Adipocyte (in vitro differentiated cells): ENCODE measurements around the gene TMEM14C.

Source experiments
- DNase-seq: peaks from one replicate; pipeline ENCODE4 v3.0.0-alpha.2; 2015; ENCODE audit warnings: low read depth
- H3K27me3 ChIP-seq: replicated peaks from 2 replicates; pipeline ENCODE4 v1.7.0; 2013; ENCODE audit warnings: mild to moderate bottlenecking, low read length, moderate library complexity; ENCODE audit not compliant: control insufficient read depth, insufficient read depth
- H3K36me3 ChIP-seq: 2 replicates; pipeline ENCODE4 v1.7.0; 2013; ENCODE audit warnings: low read length, mild to moderate bottlenecking, moderate library complexity; ENCODE audit not compliant: control insufficient read depth, insufficient read depth, severe bottlenecking
- H3K4me1 ChIP-seq: 2 replicates; pipeline ENCODE4 v1.7.0; 2013; ENCODE audit warnings: mild to moderate bottlenecking, low read length, moderate library complexity; ENCODE audit not compliant: control insufficient read depth, insufficient read depth
- H3K4me3 ChIP-seq: 2 replicates; pipeline ENCODE4 v1.7.0; 2013; ENCODE audit warnings: mild to moderate bottlenecking, low read length, moderate library complexity
- H3K9ac ChIP-seq: 2 replicates; pipeline ENCODE4 v1.7.0; 2013; ENCODE audit warnings: mild to moderate bottlenecking, low read length, moderate library complexity
- H3K9me3 ChIP-seq: 2 replicates; pipeline ENCODE4 v1.7.0; 2013; ENCODE audit warnings: mild to moderate bottlenecking, low read length, moderate library complexity; ENCODE audit not compliant: control insufficient read depth

The TMEM14C gene

DNA sequence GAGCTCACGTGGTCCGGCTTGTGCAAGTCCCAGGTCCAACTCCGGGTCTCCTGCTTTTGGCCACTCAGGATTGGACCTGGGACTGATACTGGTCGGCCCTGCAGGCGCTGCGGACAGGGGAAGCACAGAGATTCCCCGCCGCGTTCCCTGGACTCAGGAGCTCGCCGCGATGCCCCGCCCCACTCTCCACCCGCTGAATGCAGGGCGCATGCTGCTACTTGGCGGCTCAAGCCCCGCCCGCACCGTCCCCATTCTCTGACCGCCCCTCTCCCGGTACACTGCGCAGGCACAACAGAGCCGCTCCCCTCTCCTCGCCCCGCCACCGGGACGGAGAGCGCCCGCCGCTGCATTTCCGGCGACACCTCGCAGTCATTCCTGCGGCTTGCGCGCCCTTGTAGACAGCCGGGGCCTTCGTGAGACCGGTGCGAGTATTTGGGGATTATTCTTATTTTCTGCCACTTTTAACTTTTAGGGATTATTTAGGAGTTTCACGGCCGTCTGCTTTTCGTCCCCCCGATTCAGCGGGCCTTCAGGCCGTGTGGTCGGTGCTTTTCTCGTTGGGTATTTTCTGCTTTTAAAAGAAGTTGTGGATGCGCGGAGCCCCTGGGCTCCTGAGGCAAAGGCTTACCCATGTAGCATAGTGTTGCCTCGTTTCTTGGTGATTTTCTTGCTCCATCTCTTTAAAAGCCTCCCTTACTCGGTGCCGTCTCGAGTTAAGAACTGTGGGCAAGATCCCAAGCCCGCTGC lies at the start of gene TMEM14C:
TSS of gene TMEM14C (plus strand) at position 251 of the 747 bp plus-strand sequence. CDS start 1,544 bp downstream, outside the sequence.
- H3K4me3 ChIP-seq, result peak within 1 kb of the TSS; percentile 98
- peaks cover 10% of the 10 kb centered on the region for H3K9me3 ChIP-seq
- H3K9ac ChIP-seq, result peak within 1 kb of the TSS; percentile 99
- DNase-seq, result peak; percentile 99
- peaks cover 25% of the 10 kb centered on the region for H3K36me3 ChIP-seq
- H3K27me3 ChIP-seq, result no peaks in the 10 kb centered on the region
- peaks cover 16% of the 10 kb centered on the region for H3K4me1 ChIP-seq

DNA sequence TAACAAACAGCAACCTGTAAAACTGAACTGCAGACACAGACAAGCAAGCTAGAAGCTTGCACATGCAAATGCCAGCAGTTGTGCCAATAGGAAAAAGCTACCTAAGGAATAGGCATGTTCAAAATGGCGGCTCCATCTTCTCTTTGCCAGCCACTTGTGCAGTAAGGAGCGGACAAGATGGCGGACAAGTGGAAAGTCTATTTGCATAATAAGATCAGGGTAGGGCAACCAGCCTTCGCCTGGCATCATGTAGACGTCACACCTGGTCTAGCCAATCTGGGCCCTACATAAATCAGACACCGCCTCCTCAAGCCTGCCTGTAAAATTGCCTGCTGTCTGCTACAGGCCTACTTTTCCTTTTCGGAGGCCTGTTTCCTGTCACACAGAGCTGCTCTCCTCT lies 46.5 kb upstream of the TMEM14C start:
- H3K27me3 ChIP-seq, result no peaks in the 10 kb centered on the region
- H3K4me1 ChIP-seq, result no peaks in the 10 kb centered on the region
- H3K9ac ChIP-seq, result no peak overlapping the region
- no peak for DNase-seq
- no peaks in the 10 kb centered on the region for H3K36me3 ChIP-seq
- no peaks in the 10 kb centered on the region for H3K9me3 ChIP-seq
- H3K4me3 ChIP-seq, result no peak overlapping the region

DNA sequence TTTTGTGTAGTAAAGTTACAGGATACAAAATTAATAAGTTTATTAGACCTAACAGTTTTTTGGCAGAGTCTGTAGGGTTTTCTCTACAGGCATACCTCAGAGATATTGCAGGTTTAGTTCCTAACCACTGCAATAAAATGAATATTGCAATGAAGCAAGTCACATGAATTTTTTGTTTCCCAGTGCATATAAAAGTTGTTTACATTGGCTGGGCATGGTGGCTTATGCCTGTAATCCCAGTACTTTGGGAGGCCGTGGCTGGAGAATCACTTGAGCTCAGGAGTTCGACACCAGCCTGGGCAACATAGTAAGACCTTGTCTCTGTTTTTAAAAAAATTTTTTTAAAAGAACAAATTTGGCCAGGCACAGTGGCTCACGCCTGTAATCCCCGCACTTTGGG lies 44.4 kb upstream of the TMEM14C start:
- no peak overlapping the region for H3K4me3 ChIP-seq
- H3K27me3 ChIP-seq, result no peaks in the 10 kb centered on the region
- no peak for DNase-seq
- no peak overlapping the region for H3K9ac ChIP-seq
- no peaks in the 10 kb centered on the region for H3K36me3 ChIP-seq
- no peaks in the 10 kb centered on the region for H3K9me3 ChIP-seq
- H3K4me1 ChIP-seq, result no peaks in the 10 kb centered on the region

DNA sequence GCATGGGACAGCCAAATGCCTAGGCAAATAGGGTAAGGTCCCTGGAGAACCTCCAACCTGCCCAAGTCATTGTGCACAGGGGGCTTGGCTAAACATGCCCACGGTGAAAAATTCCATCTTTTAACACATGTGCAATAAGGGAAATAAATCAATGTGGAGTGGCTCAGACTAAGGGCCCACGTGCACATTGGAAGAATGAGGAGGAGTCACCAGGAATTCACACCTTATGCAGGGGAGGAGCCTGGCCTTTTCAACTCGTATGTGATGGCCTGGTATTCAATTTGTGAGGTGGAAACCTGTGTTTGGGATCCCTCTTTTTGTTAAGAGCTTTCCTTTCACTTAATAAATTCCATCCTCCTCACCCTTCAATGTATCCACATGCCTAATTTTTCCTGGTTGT lies 41.1 kb upstream of the TMEM14C start:
- no peak overlapping the region for H3K4me3 ChIP-seq

DNA sequence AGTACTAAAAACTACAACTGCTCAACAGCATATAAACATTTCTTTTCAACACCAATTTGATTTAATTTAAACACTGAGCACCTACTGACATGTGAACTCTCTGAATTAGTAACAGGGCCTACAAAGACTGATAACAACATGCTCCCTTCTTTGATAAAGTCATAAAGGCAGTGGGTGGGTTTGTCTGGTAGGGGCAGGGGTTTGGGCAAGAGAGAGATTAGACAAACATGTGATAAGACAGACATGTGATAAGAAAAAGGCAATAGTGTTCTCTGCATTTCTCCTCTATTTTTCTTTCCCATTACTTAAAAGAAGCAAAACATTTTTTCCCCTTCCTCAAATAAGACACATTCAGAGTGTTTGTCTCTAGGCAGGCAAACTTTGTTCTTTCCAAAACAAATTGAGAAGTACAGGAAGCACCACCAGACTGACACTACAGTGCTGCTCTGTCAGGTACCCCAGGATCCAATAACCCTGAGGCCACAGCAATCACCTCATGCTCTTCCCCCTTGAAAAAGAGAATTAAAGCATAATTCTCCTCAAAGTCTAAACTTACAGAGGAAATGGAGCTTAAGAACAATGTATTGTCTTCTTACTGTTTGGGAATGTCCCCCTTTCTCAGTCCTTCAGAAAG lies 40.4 kb upstream of the TMEM14C start:
- H3K36me3 ChIP-seq, result no peaks in the 10 kb centered on the region
- no peak overlapping the region for H3K4me3 ChIP-seq
- H3K4me1 ChIP-seq, result no peaks in the 10 kb centered on the region
- no peaks in the 10 kb centered on the region for H3K27me3 ChIP-seq
- H3K9me3 ChIP-seq, result no peaks in the 10 kb centered on the region
- H3K9ac ChIP-seq, result no peak overlapping the region
- no peak for DNase-seq

More for the DNA sequence above, 41.1 kb upstream of the TMEM14C start:
- no peaks in the 10 kb centered on the region for H3K9me3 ChIP-seq
- no peaks in the 10 kb centered on the region for H3K27me3 ChIP-seq
- no peak overlapping the region for H3K9ac ChIP-seq
- DNase-seq, result no peak
- no peaks in the 10 kb centered on the region for H3K36me3 ChIP-seq
- H3K4me1 ChIP-seq, result no peaks in the 10 kb centered on the region

DNA sequence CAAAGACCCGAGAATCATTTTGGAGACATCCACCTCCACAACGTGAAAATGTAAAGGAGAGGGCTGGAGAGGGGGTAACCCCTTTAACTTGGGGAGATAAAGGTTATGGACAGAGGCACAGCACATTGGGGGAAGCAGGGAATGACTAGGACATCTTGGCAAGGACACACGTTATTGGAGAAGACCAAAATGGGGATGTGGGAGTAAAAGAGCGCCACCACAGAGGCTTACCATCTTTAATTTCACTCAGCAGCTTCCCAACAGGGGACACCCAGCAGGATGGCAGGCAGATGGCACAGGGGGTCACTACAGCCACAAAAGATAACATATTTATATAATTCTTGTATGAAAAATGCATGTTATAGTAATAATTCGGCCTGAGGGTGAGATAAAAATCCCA lies 38.3 kb upstream of the TMEM14C start:
- Histone ChIP-seq H3K4me1 (no peaks in the 10 kb centered on the region), H3K9me3 (no peaks in the 10 kb centered on the region), H3K9ac (no peak overlapping the region), H3K4me3 (no peak overlapping the region), H3K36me3 (no peaks in the 10 kb centered on the region), H3K27me3 (no peaks in the 10 kb centered on the region)
- no peak for DNase-seq

DNA sequence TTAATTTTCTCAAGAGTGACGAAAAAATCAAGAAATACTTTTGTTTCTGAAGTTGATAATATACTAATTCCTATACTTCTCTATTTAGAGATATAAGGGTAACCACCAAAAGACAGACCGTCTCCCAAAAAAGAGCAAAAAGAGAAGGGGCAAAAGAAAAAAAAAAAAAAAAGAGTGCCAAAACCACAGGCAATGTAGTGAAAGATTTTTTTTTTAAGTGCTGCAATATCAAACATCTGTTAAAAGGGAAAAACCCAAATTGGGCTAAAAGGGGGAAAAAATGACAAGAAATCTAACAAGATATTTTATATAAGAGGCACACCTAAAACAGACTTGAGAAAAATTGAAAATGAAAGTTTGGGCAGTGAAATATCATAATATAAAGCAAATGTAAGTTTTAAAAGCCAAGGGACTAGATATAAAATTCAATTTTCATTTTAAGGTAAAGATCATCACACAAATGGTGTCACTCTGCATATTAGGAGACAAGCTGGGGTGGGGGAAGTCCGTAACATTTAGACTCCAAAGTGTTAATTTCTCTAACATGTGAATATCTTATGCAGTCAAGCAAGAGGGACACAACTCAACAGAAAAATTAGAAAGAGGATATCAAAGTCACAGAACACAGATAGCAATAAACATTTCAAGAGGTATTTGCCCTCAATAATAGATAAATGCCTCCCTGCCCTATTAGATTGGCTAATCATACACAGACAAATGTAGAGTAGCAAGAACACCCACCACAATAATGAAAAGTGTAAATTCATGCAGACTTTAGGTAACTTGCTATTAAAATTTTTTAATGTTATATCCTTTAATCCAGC lies 37.6 kb upstream of the TMEM14C start:
- H3K4me3 ChIP-seq, result no peak overlapping the region
- no peaks in the 10 kb centered on the region for H3K27me3 ChIP-seq
- H3K9me3 ChIP-seq, result no peaks in the 10 kb centered on the region
- H3K9ac ChIP-seq, result no peak overlapping the region
- no peaks in the 10 kb centered on the region for H3K4me1 ChIP-seq
- no peak for DNase-seq
- no peaks in the 10 kb centered on the region for H3K36me3 ChIP-seq

DNA sequence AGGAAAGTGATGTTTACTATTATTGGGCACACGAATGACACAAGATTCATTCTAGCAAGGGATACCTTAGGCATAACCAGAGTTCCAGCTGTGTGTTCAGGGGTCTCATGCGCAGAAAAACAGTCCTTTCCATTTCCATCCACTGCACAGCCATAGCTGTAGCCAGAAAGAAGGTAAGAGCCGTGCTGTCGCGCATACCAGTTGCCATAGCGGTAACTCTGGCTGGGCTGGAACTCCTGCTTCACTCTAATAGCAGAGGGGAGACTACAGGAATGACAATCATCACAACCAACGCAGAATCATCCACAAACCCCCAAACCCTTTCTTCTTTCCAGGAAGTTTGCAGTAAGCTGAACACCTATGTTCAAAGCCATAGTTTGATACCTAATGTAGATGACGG lies 36.0 kb upstream of the TMEM14C start:
- no peak for DNase-seq
- Histone ChIP-seq H3K9ac (no peak overlapping the region), H3K4me3 (no peak overlapping the region), H3K9me3 (no peaks in the 10 kb centered on the region), H3K27me3 (no peaks in the 10 kb centered on the region), H3K4me1 (no peaks in the 10 kb centered on the region), H3K36me3 (no peaks in the 10 kb centered on the region)

DNA sequence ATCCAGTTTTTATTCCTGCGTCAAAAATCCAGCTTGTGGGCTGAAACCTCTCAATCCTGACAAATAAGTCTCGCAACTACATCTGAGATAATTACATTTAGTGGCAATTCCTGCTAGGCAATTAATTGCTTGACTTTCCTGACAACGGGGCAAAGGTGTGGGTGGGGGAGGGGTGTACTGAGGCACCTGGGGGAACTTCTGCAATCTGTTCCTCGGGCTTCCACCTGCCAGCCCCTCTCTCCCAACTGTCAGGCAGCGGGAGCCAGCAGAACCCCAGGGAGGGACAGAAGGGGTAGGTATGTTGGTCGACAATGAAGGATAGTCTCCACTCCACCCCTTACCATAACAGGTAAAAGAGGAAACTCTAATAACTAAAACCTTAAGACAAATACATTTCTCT lies 35.3 kb upstream of the TMEM14C start:
- Histone ChIP-seq H3K4me3 (no peak overlapping the region), H3K4me1 (no peaks in the 10 kb centered on the region), H3K9ac (no peak overlapping the region), H3K27me3 (no peaks in the 10 kb centered on the region), H3K9me3 (no peaks in the 10 kb centered on the region), H3K36me3 (no peaks in the 10 kb centered on the region)
- DNase-seq, result no peak

DNA sequence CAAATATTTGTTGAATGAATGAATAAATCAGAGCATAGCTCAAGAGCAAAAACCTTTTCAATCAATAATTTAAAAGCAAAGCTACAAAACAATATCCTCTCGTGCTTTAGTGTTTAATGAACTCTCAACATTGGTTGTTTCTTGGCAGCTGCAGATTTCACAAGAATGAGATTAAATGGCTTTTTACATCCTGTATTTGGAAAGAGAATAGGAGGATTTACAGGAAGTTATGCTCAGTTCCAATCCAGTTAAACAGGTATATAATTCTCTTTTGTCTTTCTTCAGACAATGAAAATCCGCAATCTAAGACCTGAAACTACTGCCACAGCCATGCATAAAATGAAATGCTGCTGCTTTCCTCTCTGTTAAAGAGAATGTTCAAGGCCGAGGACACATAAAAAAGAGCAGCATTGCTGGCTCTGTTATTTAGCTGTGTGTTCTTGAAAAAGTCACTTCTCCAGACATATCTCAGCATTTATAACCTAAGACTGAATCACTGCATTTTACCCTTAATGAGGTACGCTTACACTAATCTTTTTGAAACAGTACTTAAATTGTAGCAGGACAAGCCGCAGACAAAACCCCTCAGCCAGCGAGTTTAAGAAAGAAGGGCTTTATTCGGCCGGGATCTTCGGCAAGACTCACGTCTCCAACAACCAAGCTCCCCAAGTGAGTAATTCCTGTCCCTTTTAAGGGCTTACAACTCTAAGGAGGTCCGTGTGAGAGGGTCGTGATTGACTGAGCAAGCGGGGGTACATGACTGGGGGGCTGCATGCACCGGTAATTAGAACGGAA lies 32.0 kb upstream of the TMEM14C start:
- Histone ChIP-seq H3K9ac (no peak overlapping the region), H3K27me3 (no peaks in the 10 kb centered on the region), H3K9me3 (no peaks in the 10 kb centered on the region), H3K36me3 (no peaks in the 10 kb centered on the region), H3K4me3 (no peak overlapping the region), H3K4me1 (peaks cover 14% of the 10 kb centered on the region)
- DNase-seq, result peak; percentile 5
